Parathyroid adenoma (tissue), 2 donors: ENCODE measurements around the gene PDGFD.

Experiments used
- H2AFZ ChIP-seq: fragments of 300-600 bp; sonication (generic); one replicate; pipeline ENCODE4 v1.7.0; 2017; ENCODE audit warnings: antibody characterized with exemption, mild to moderate bottlenecking
- H3K27ac ChIP-seq: fragments of 300-600 bp; sonication (generic); one replicate; pipeline ENCODE4 v1.7.0; 2017
- H3K27me3 ChIP-seq: fragments of 300-600 bp; sonication (generic); one replicate; pipeline ENCODE4 v1.7.0; 2017; ENCODE audit warnings: low read length; ENCODE audit not compliant: control insufficient read depth, insufficient read depth
- H3K36me3 ChIP-seq: fragments of 300-600 bp; sonication (generic); one replicate; pipeline ENCODE4 v1.7.0; 2017; ENCODE audit warnings: low read length; ENCODE audit not compliant: control insufficient read depth, insufficient read depth
- H3K4me1 ChIP-seq: fragments of 300-600 bp; sonication (generic); one replicate; pipeline ENCODE4 v1.7.0; 2017; ENCODE audit warnings: control low read depth
- H3K4me2 ChIP-seq: fragments of 300-600 bp; sonication (generic); one replicate; pipeline ENCODE4 v1.7.0; 2017; ENCODE audit warnings: low read length
- H3K4me3 ChIP-seq: fragments of 300-600 bp; sonication (generic); one replicate; pipeline ENCODE4 v1.7.0; 2017; ENCODE audit warnings: low read depth, low read length
- H3K79me2 ChIP-seq: fragments of 300-600 bp; sonication (generic); one replicate; pipeline ENCODE4 v1.7.0; 2017; ENCODE audit warnings: control low read depth
- H3K9ac ChIP-seq: fragments of 300-600 bp; sonication (generic); one replicate; pipeline ENCODE4 v1.7.0; 2017; ENCODE audit warnings: mild to moderate bottlenecking
- H3K9me3 ChIP-seq: fragments of 300-600 bp; sonication (generic); one replicate; pipeline ENCODE4 v1.7.0; 2017; ENCODE audit warnings: low read length; ENCODE audit not compliant: control insufficient read depth
- TF ChIP-seq, protein P1 (sequence below): fragments of 300-600 bp; sonication (generic); IDR thresholded peaks from one replicate; pipeline ENCODE4 v1.7.0; 2017; ENCODE audit warnings: antibody characterized with exemption, mild to moderate bottlenecking
- donor health status: primary hyperparathyroidism.

Gene PDGFD

DNA sequence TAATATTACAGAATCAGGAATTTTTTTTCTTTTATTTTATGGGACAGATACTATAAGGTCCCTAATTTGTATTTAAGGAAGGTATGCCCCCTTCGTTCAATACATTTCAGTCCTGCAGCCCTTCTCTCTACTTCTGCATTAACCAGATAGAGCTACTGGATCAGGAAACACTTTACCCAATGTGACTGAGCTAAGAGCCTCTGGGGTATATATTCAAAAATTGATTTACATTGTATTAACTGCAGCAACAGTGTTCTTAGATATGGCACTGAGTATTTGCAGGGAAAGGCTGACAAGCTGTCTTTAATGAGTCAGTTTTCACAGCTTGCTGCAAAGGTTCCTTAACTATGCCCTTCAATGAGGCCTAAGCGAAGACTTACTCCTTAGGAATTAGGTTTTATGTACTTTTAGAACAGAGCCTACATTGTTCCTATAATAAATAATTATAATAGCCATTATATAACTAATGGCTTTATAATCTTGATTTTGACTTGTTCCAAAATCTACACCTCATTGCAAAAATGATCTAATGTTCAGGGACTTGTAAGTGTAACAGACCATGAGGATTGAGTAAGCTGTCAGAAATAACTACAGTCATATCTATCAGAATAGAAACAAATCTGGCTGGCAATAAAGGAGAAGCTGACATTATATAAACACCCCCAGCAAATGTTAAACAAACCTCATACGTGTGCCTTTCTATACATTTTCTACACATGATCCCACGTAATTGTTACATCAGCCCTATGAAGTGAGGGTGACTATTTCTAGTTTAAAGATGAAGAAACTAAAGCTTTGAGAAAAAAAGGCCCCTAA, 72.5 kb downstream of the PDGFD start:
- no peaks in the 10 kb centered on the region for H3K36me3 ChIP-seq
- H3K27me3 ChIP-seq: no peaks in the 10 kb centered on the region
- H2AFZ ChIP-seq: no peak overlapping the region
- no peak overlapping the region for H3K4me3 ChIP-seq
- TF ChIP-seq, protein P1, sequence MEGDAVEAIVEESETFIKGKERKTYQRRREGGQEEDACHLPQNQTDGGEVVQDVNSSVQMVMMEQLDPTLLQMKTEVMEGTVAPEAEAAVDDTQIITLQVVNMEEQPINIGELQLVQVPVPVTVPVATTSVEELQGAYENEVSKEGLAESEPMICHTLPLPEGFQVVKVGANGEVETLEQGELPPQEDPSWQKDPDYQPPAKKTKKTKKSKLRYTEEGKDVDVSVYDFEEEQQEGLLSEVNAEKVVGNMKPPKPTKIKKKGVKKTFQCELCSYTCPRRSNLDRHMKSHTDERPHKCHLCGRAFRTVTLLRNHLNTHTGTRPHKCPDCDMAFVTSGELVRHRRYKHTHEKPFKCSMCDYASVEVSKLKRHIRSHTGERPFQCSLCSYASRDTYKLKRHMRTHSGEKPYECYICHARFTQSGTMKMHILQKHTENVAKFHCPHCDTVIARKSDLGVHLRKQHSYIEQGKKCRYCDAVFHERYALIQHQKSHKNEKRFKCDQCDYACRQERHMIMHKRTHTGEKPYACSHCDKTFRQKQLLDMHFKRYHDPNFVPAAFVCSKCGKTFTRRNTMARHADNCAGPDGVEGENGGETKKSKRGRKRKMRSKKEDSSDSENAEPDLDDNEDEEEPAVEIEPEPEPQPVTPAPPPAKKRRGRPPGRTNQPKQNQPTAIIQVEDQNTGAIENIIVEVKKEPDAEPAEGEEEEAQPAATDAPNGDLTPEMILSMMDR: no peak
- H3K9me3 ChIP-seq: no peaks in the 10 kb centered on the region
- no peaks in the 10 kb centered on the region for H3K4me1 ChIP-seq
- no peak overlapping the region for H3K9ac ChIP-seq
- no peaks in the 10 kb centered on the region for H3K79me2 ChIP-seq
- no peak overlapping the region for H3K27ac ChIP-seq
- no peak overlapping the region for H3K4me2 ChIP-seq

DNA sequence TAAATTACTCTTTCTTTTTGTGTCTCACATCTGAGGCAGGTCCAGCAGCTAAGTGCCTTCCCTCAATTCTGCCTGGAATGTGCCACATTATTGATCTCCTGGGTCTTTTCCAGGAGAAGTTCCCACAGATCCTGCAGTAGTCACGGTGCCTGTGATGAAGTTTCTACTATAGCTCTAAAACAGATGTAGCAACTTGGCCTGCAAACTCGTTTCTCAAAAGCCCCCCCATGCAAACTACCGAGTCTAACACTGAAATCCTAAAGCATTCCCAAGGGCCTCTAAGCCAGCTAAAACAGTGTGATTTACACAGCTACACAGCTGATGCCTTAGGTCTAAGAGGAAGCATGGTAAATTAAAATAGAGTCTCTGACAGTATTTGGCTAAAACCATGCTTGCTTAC, 73.2 kb downstream of the PDGFD start:
- Histone ChIP-seq H3K4me2 (no peak overlapping the region), H3K9me3 (no peaks in the 10 kb centered on the region), H3K36me3 (no peaks in the 10 kb centered on the region), H2AFZ (no peak overlapping the region), H3K4me1 (no peaks in the 10 kb centered on the region), H3K79me2 (no peaks in the 10 kb centered on the region), H3K27me3 (no peaks in the 10 kb centered on the region), H3K27ac (no peak overlapping the region), H3K9ac (no peak overlapping the region), H3K4me3 (no peak overlapping the region)
- TF ChIP-seq, protein P1: no peak

DNA sequence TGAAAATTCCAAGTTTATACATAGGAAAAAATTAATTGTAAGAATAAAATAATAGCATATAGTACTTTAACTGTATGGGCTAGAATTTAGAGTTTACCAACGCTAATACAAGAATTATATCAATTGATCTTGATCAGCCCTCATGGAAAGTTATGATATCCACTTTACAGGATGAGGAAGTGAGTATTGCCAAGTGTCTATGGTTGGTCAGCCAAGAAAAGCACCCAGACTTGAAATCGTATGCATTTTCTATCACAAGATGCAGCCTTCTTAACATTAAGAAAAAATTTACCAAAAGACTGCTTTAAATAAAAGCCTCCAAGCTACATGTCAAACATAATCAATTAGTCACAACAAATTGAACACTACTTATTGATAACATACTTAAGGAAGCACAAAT, 74.5 kb downstream of the PDGFD start:
- TF ChIP-seq, protein P1: no peak
- Histone ChIP-seq H3K4me3 (no peak overlapping the region), H2AFZ (no peak overlapping the region), H3K27ac (no peak overlapping the region), H3K9me3 (no peaks in the 10 kb centered on the region), H3K4me2 (no peak overlapping the region), H3K4me1 (no peaks in the 10 kb centered on the region), H3K36me3 (no peaks in the 10 kb centered on the region), H3K79me2 (no peaks in the 10 kb centered on the region), H3K9ac (no peak overlapping the region), H3K27me3 (no peaks in the 10 kb centered on the region)

DNA sequence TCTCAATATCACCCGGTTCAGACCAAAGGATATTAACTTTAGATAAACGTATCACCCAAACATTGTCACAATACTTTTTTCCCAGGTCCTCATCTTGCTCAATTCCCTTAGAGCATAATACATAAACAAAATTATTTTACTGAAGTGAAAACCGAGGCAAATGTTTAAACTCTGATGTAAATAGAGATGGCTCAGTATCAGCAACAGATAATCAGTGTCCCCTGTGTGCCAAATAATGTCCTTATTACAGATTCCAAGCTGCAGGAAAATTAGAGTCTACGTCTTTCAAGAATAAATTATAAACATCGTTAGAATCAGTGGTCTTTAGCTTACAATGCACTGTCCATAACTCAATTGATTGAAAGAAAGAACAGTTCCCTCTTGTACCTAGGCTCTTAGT, 77.3 kb downstream of the PDGFD start:
- Histone ChIP-seq H3K27ac (no peak overlapping the region), H3K79me2 (no peaks in the 10 kb centered on the region), H3K9ac (no peak overlapping the region), H3K4me1 (no peaks in the 10 kb centered on the region), H3K9me3 (no peaks in the 10 kb centered on the region), H3K4me2 (no peak overlapping the region), H3K27me3 (no peaks in the 10 kb centered on the region), H2AFZ (no peak overlapping the region), H3K4me3 (no peak overlapping the region), H3K36me3 (no peaks in the 10 kb centered on the region)
- TF ChIP-seq, protein P1: no peak

DNA sequence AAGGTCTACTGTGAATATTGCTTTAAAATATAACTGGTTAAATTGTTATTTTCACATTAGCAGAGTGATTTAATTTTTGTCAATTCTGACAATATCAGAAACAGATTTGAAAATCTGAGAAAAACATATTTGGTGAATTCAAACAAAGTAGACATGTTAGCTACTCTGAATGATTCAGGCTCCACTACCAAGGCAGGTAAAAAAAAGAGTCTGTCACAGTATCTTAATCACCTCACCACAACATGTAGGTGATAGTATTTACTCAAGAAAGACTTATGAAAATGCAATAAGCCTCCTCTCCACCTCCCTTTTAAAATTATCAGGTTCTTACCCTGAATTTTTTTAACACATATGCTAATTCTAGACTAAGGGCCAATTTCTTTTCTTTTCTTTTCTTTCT, 85.0 kb downstream of the PDGFD start:
- Histone ChIP-seq H3K4me3 (no peak overlapping the region), H3K4me1 (no peaks in the 10 kb centered on the region), H2AFZ (no peak overlapping the region), H3K27me3 (no peaks in the 10 kb centered on the region), H3K4me2 (no peak overlapping the region), H3K36me3 (no peaks in the 10 kb centered on the region), H3K79me2 (no peaks in the 10 kb centered on the region), H3K9ac (no peak overlapping the region), H3K27ac (no peak overlapping the region), H3K9me3 (no peaks in the 10 kb centered on the region)
- TF ChIP-seq, protein P1: no peak
